HepG2 (cell line): ENCODE results near the gene TP53TG5. TPM values are rescaled to one million over a fixed set of nuclear protein-coding genes. Genes with fewer than 3 reads are reported as not detected.

Experiments
- AHR ChIP-seq: IDR thresholded peaks from 2 replicates; pipeline ENCODE4 v1.6.1; 2018; ENCODE audit warnings: missing genetic modification reagents, missing compliant biosample characterization
- ARNT ChIP-seq: fragments of 450-650 bp; IDR thresholded peaks from 2 replicates; pipeline ENCODE4 v1.6.1; 2017
- DBP ChIP-seq: sonication (generic); formaldehyde crosslinking; IDR thresholded peaks from 2 replicates; pipeline ENCODE4 v1.4.0; 2020; ENCODE audit warnings: missing genetic modification reagents; ENCODE audit errors: not compliant biosample characterization
- ELF3 ChIP-seq: IDR thresholded peaks from 2 replicates; pipeline ENCODE4 v1.6.1; 2016; ENCODE audit warnings: missing genetic modification reagents, missing compliant biosample characterization
- ERF ChIP-seq: IDR thresholded peaks from 2 replicates; pipeline ENCODE4 v1.6.1; 2018; ENCODE audit warnings: missing biosample characterization, missing genetic modification reagents
- ETV6 ChIP-seq: sonication (generic); formaldehyde crosslinking; conservative IDR thresholded peaks from 2 replicates; pipeline ENCODE4 v1.4.0; 2020; ENCODE audit warnings: missing genetic modification reagents
- GLI4 ChIP-seq: sonication (generic); formaldehyde crosslinking; IDR thresholded peaks from 2 replicates; pipeline ENCODE4 v1.5.1; 2020; ENCODE audit warnings: missing genetic modification reagents, mild to moderate bottlenecking, moderate library complexity, borderline replicate concordance
- HMGXB4 ChIP-seq, 2 experiments: sonication (generic) in 1 of 2; formaldehyde crosslinking in 1 of 2; IDR thresholded peaks; 2 replicates each; pipeline versions ENCODE4 v1.4.0 to v1.6.1; 2018 to 2020; ENCODE audit warnings: missing genetic modification reagents in 2 of 2, borderline replicate concordance in 1 of 2, low read depth in 1 of 2, mild to moderate bottlenecking in 1 of 2, missing biosample characterization in 1 of 2
- ISX ChIP-seq: sonication (generic); formaldehyde crosslinking; conservative IDR thresholded peaks from 2 replicates; pipeline ENCODE4 v1.5.0; 2020; ENCODE audit warnings: missing genetic modification reagents
- KLF15 ChIP-seq: sonication (generic); formaldehyde crosslinking; IDR thresholded peaks from 2 replicates; pipeline ENCODE4 v1.8.1; 2023; ENCODE audit warnings: borderline replicate concordance, mild to moderate bottlenecking, inconsistent platforms, missing genetic modification reagents, mixed read lengths
- MAX ChIP-seq: IDR thresholded peaks from 2 replicates; pipeline ENCODE4 v1.6.1; 2012; ENCODE audit warnings: inconsistent platforms
- MLLT10 ChIP-seq: sonication (generic); formaldehyde crosslinking; IDR thresholded peaks from 2 replicates; pipeline ENCODE4 v1.4.0; 2020; ENCODE audit warnings: missing genetic modification reagents
- NFATC3 ChIP-seq: sonication (generic); formaldehyde crosslinking; IDR thresholded peaks from 2 replicates; pipeline ENCODE4 v1.5.1; 2020; ENCODE audit warnings: mild to moderate bottlenecking, missing genetic modification reagents
- NFRKB ChIP-seq: fragments of 450-650 bp; IDR thresholded peaks from 2 replicates; pipeline ENCODE4 v1.6.1; 2017
- RFX3 ChIP-seq: IDR thresholded peaks from 2 replicates; pipeline ENCODE4 v1.6.1; 2016; ENCODE audit warnings: missing biosample characterization, missing genetic modification reagents
- SP1 ChIP-seq, 2 experiments: fragments of 450-650 bp in 1 of 2; sonication (generic) in 1 of 2; formaldehyde crosslinking in 1 of 2; IDR thresholded peaks; 2 replicates each; pipeline versions ENCODE4 v1.4.0 to v1.6.1; 2016 to 2020; ENCODE audit warnings: missing genetic modification reagents in 1 of 2
- SP2 ChIP-seq: sonication (generic); formaldehyde crosslinking; IDR thresholded peaks from 2 replicates; pipeline ENCODE4 v1.5.1; 2020; ENCODE audit warnings: mild to moderate bottlenecking, missing genetic modification reagents
- SSRP1 ChIP-seq: IDR thresholded peaks from 2 replicates; pipeline ENCODE4 v1.6.1; 2016; ENCODE audit warnings: control low read depth
- TBX3 ChIP-seq: fragments of 450-650 bp; IDR thresholded peaks from 2 replicates; pipeline ENCODE4 v1.6.1; 2017; ENCODE audit warnings: antibody characterized with exemption, mild to moderate bottlenecking, inconsistent platforms, borderline replicate concordance
- ZBTB33 ChIP-seq: sonication (generic); formaldehyde crosslinking; IDR thresholded peaks from 2 replicates; pipeline ENCODE4 v1.4.0; 2020; ENCODE audit warnings: missing genetic modification reagents
- ZBTB44 ChIP-seq: sonication (generic); formaldehyde crosslinking; IDR thresholded peaks from 2 replicates; pipeline ENCODE4 v1.4.0; 2020; ENCODE audit warnings: missing genetic modification reagents
- ZNF143 ChIP-seq: sonication (generic); formaldehyde crosslinking; IDR thresholded peaks from 2 replicates; pipeline ENCODE4 v1.4.0; 2020; ENCODE audit warnings: missing genetic modification reagents
- ZNF251 ChIP-seq: sonication (generic); formaldehyde crosslinking; IDR thresholded peaks from 2 replicates; pipeline ENCODE4 v1.9.0; 2021; ENCODE audit warnings: mild to moderate bottlenecking, missing genetic modification reagents
- ZNF451 ChIP-seq: sonication (generic); formaldehyde crosslinking; IDR thresholded peaks from 2 replicates; pipeline ENCODE4 v1.5.0; 2020; ENCODE audit warnings: mild to moderate bottlenecking, missing genetic modification reagents
- ZNF460 ChIP-seq: sonication (generic); formaldehyde crosslinking; IDR thresholded peaks from 2 replicates; pipeline ENCODE4 v1.5.1; 2020; ENCODE audit warnings: missing genetic modification reagents, mild to moderate bottlenecking, borderline replicate concordance
- ZNF615 ChIP-seq: sonication (generic); formaldehyde crosslinking; IDR thresholded peaks from 2 replicates; pipeline ENCODE4 v1.5.0; 2020; ENCODE audit warnings: mild to moderate bottlenecking, missing genetic modification reagents, borderline replicate concordance
- polyA plus RNA-seq, 8 experiments: library from polyadenylated mRNA; depleted of rRNA in 3 of 8; stranded (reverse) in 7 of 8; unstranded in 1 of 8; fragments of >200 nt; fragmentation: Illumina TruSeq in 4 of 8; extraction: Trizol in 4 of 8; gene quantifications; 2 replicates each; pipeline versions ENCODE4 v1.2.1 to v1.2.3, GENCODE V29; 2011 to 2016; ENCODE audit warnings: low read depth in 4 of 8, missing spikeins in 1 of 8, mixed read lengths in 1 of 8; ENCODE audit not compliant: insufficient read depth in 1 of 8
- total RNA-seq, 5 experiments: library from RNA; depleted of rRNA; stranded (reverse); fragments of >200 nt; fragmentation: Illumina TruSeq; extraction: Trizol; gene quantifications; 2 replicates each; pipeline ENCODE4 v1.2.3, GENCODE V29; 2016; ENCODE audit warnings: low read depth in 1 of 5

The TP53TG5 gene
- total and polyA plus RNA-seq, 2 of the 13 experiments (the other 11 are each of a cell fraction or from before 2014, with no cell fraction given) = 0.11 TPM; not detected in 1

- TF ChIP-seq ZBTB33 = no peak
- TF ChIP-seq ZNF251 (CRISPR knock-in tag) = no peak
- TF ChIP-seq ZNF451 (CRISPR knock-in tag) = no peak
- no peak for TF ChIP-seq SP2 (CRISPR knock-in tag)
- TF ChIP-seq RFX3 (CRISPR knock-in tag) = 0 out of 2 replicates have a peak, but pooled peaks have one; percentile 33
- TF ChIP-seq KLF15 (CRISPR knock-in tag) = no peak
- TF ChIP-seq ZNF143 (CRISPR knock-in tag) = no peak
- TF ChIP-seq ZBTB44 (CRISPR knock-in tag) = no peak
- TF ChIP-seq ETV6 (CRISPR knock-in tag) = 0 out of 2 replicates have a peak, but pooled peaks have one; percentile 72
- TF ChIP-seq ELF3 = peak; percentile 77
- TF ChIP-seq MAX = peak; percentile 33; the same call in 1 of the 2 replicates
- no peak for TF ChIP-seq DBP (CRISPR knock-in tag)
- no peak for TF ChIP-seq GLI4 (CRISPR knock-in tag)
- TF ChIP-seq ARNT = no peak
- TF ChIP-seq MLLT10 = no peak
- 0 out of 2 replicates have a peak, but pooled peaks have one; percentile 34 for TF ChIP-seq AHR (CRISPR knock-in tag)
- no peak for TF ChIP-seq NFATC3 (CRISPR knock-in tag)
- peak; percentile 80; the same call in 1 of the 2 replicates for TF ChIP-seq ERF (CRISPR knock-in tag)
- no peak for TF ChIP-seq SP1 (IDR thresholded peaks at IDR 0.05)
- TF ChIP-seq SP1 (CRISPR knock-in tag; IDR thresholded peaks at IDR 0.05) = 0 out of 2 replicates have a peak, but pooled peaks have one; percentile 20
- 0 out of 2 replicates have a peak, but pooled peaks have one; percentile 72 for TF ChIP-seq SSRP1
- peak; percentile 67 to 88 for TF ChIP-seq HMGXB4 (CRISPR knock-in tag; IDR thresholded peaks at IDR 0.05; ENCODE audit: borderline replicate concordance in 1 of 2, low read depth in 1 of 2)
- TF ChIP-seq NFRKB = no peak
- no peak for TF ChIP-seq ZNF460
- no peak for TF ChIP-seq ISX (CRISPR knock-in tag)
- no peak for TF ChIP-seq TBX3
- TF ChIP-seq ZNF615 (CRISPR knock-in tag) = no peak
Observed at GRCh38 chr20:45322952-45323383, 55.2 kb downstream of the TP53TG5 start (continued).
